HG03139 (cell line): ENCODE measurements around the gene VCAM1.
"Not testable (repeated sequence)": the region's sequence is repeated elsewhere in the genome, so short reads cannot be mapped to it uniquely, and the experiment has no call there.

Experiments used
- ATAC-seq: cut with Tn5 transposase; IDR thresholded peaks from one replicate; pipeline ENCODE4 v1.9.1; 2021; ENCODE audit not compliant: unreplicated experiment

VCAM1 gene

GRCh38 chr1:100775483-100775882 lies 55.9 kb downstream of the VCAM1 start:
- ATAC-seq: no peak

GRCh38 chr1:100778748-100779147 lies 59.2 kb downstream of the VCAM1 start:
- ATAC-seq: no peak

- ATAC-seq: no peak
Observed at GRCh38 chr1:100780814-100781213, 61.3 kb downstream of the VCAM1 start.

GRCh38 chr1:100781728-100782127 lies 62.2 kb downstream of the VCAM1 start:
- ATAC-seq: not testable (repeated sequence)

GRCh38 chr1:100782473-100783039 lies 63.0 kb downstream of the VCAM1 start:
- ATAC-seq: no peak

- ATAC-seq: no peak
Observed at GRCh38 chr1:100785470-100786052, 66.0 kb downstream of the VCAM1 start.

GRCh38 chr1:100786870-100787269 lies 67.3 kb downstream of the VCAM1 start:
- no peak for ATAC-seq
